GM12873 (cell line): Measurements from ENCODE around the gene TBC1D32.

Experiments
- CTCF ChIP-seq: IDR thresholded peaks from 2 replicates; pipeline ENCODE4 v1.5.1; 2012; ENCODE audit warnings: low read depth, mild to moderate bottlenecking, moderate library complexity, low read length, control low read depth; ENCODE audit not compliant: insufficient read depth; ENCODE audit errors: missing control alignments

TBC1D32 gene

GRCh38 chr6:121223930-121224329, 110.3 kb downstream of the TBC1D32 start:
- TF ChIP-seq CTCF = no peak

DNA sequence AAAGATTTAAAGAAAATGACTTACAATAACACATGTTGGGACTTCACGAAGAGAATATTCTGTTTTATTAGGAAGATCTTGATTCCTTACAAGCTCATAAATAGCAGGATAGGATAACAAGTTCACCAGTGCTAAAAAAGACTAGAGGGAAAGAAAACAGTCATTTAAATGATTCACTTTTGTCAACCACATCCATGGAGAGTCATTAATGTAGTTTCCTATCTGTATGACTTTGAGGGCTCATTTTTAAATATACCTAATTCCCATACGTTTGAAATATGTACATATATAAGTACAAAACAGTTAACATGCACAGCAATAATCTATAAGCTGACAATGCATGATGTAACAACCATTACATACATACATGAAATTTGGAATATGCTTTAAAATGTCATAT, 111.1 kb downstream of the TBC1D32 start:
- TF ChIP-seq CTCF = no peak

- TF ChIP-seq CTCF = no peak
Measured at GRCh38 chr6:121222656-121223055, 111.6 kb downstream of the TBC1D32 start.

GRCh38 chr6:121216928-121217327, 117.4 kb downstream of the TBC1D32 start:
- TF ChIP-seq CTCF = no peak

DNA sequence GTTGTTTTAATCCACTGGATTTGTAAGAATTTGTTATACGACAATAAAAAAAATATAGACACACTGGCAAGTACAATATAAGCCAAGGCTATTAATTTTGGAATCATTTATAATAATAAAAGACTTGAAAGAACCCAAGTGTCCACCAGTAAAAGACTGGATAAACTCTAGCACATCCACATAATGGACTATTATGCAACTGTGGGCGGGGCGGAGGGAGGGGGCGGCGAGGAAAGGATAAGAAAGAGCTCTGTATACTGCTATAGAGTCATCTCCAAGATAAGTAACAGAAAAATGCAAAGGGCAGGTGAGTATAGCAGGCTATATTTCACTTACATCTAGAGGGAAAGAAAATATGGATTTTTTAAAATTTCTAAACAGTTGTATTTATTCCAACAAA, 123.3 kb downstream of the TBC1D32 start:
- no peak for TF ChIP-seq CTCF

DNA sequence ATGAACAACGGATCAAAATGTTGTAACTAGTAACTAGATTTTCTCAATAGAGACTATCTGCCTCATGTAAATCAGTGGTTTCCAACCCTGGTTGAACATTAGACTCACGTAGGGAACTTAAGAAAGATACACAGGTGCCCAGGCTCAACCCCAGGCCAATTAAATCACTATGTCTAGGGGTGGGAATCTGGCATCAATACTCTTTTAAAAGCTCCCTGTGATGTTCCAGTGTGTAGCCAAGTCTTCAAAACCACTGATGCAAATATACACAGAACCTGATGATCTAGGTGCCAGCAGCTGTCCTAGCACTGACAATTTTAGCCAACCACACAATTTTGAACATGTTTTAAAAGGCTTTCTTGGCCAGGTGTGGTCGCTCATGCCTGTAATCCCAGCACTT, 128.7 kb downstream of the TBC1D32 start:
- TF ChIP-seq CTCF = no peak

DNA sequence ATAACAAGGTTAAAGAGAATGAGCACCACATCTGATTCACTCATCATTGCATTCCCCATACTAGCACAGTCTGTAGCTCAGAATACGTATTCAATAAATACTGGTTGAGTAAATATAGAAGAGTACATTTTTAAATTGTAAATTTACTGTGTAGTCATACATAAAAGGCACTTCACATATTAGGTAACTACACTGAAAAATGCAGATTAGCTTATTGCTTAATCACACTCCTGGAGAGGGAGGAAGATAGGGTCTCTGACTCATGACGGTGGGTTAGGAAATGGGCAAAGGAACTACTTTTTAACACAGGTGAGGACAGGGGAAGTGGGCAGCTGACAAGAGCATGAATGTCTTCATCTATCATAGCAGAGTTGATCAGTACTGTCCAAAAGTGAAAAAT, 133.2 kb downstream of the TBC1D32 start:
- no peak for TF ChIP-seq CTCF
